Left ventricle myocardium inferior (tissue), 1 donor: Measurements from ENCODE around the gene TMEM221. TPM values are rescaled to one million over a fixed set of nuclear protein-coding genes. Genes with fewer than 3 reads are reported as not detected.
A peak's percentile ranks its signal among the peaks of the same experiment; 100 is the strongest.

Source experiments
- DNase-seq: peaks from one replicate; pipeline ENCODE4 v3.0.0-alpha.2; 2020
- H3K27ac ChIP-seq: fragments of 200-600 bp; replicated peaks from 2 replicates; pipeline ENCODE4 v1.8.0; 2021
- H3K27me3 ChIP-seq: fragments of 200-600 bp; 2 replicates; pipeline ENCODE4 v1.8.0; 2021; ENCODE audit warnings: low read depth
- H3K36me3 ChIP-seq: fragments of 200-600 bp; 2 replicates; pipeline ENCODE4 v1.8.0; 2021
- H3K4me1 ChIP-seq: fragments of 200-600 bp; 2 replicates; pipeline ENCODE4 v1.8.0; 2021
- H3K4me3 ChIP-seq: fragments of 200-600 bp; 2 replicates; pipeline ENCODE4 v1.8.0; 2021; ENCODE audit warnings: mild to moderate bottlenecking, moderate library complexity
- H3K9me3 ChIP-seq: fragments of 200-600 bp; replicated peaks from 2 replicates; pipeline ENCODE4 v1.8.0; 2021
- intact Hi-C: fragments of 100-400 bp; cut with micrococcal nuclease; formaldehyde crosslinking; loops from one replicate; pipeline ENCODE4 v1.11.0; 2022
- total RNA-seq: library from RNA; stranded (reverse); fragmentation: NEBNext Ultra II Directional; extraction: Animal tissue kit (Norgen Biotek cat#: 25700); gene quantifications from one replicate; pipeline ENCODE4 v1.2.1, GENCODE V29; 2021
- TF ChIP-seq, protein P1 (sequence below): fragments of 200-600 bp; IDR thresholded peaks from 2 replicates; pipeline ENCODE4 v1.8.0; 2021; ENCODE audit warnings: antibody characterized with exemption, mild to moderate bottlenecking, borderline replicate concordance
- donor health status: DM: no; HTN: yes; CAD: no; lungs with severe emphysema.

The TMEM221 gene
- total RNA-seq, 1 donor from 2014 or later = 0.14 TPM

GRCh38 chr19:17389957-17390664 lies 58.4 kb downstream of the TMEM221 start:
- H3K4me3 ChIP-seq = peak overlapping the region; percentile 64
- TF ChIP-seq, protein P1, sequence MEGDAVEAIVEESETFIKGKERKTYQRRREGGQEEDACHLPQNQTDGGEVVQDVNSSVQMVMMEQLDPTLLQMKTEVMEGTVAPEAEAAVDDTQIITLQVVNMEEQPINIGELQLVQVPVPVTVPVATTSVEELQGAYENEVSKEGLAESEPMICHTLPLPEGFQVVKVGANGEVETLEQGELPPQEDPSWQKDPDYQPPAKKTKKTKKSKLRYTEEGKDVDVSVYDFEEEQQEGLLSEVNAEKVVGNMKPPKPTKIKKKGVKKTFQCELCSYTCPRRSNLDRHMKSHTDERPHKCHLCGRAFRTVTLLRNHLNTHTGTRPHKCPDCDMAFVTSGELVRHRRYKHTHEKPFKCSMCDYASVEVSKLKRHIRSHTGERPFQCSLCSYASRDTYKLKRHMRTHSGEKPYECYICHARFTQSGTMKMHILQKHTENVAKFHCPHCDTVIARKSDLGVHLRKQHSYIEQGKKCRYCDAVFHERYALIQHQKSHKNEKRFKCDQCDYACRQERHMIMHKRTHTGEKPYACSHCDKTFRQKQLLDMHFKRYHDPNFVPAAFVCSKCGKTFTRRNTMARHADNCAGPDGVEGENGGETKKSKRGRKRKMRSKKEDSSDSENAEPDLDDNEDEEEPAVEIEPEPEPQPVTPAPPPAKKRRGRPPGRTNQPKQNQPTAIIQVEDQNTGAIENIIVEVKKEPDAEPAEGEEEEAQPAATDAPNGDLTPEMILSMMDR = no peak
- H3K27ac ChIP-seq = no peak overlapping the region
- H3K4me1 ChIP-seq = peaks cover 38% of the 10 kb centered on the region
- intact Hi-C loops = loop anchor here (10.0 kb wide), 1 partner anchor 95 kb away; no protein-coding TSS in a partner anchor
- peaks cover 46% of the 10 kb centered on the region for H3K27me3 ChIP-seq
- no peak for DNase-seq
- peaks cover 12% of the 10 kb centered on the region for H3K9me3 ChIP-seq
- H3K36me3 ChIP-seq = no peaks in the 10 kb centered on the region

DNA sequence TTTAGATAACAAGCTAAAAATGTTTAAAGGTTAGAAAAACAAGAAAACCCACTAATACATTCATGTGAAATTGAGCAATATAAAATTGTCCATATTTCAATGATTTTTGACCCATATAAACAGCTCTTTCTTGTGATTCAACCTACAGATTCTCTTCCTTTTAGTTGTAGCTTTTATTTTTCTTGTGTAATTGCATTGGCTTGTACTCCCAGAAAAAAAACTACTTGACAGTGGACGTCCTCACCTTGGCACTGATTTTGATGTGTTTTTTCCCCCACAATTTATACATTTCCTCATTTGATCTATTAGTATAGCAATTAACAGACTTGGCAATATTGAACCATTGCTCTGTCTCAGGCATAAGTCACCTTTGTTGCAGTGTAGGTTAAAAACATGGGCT lies 59.2 kb downstream of the TMEM221 start:
- intact Hi-C loops = loop anchor here (10.0 kb wide), 1 partner anchor 94 kb away; no protein-coding TSS in a partner anchor

DNA sequence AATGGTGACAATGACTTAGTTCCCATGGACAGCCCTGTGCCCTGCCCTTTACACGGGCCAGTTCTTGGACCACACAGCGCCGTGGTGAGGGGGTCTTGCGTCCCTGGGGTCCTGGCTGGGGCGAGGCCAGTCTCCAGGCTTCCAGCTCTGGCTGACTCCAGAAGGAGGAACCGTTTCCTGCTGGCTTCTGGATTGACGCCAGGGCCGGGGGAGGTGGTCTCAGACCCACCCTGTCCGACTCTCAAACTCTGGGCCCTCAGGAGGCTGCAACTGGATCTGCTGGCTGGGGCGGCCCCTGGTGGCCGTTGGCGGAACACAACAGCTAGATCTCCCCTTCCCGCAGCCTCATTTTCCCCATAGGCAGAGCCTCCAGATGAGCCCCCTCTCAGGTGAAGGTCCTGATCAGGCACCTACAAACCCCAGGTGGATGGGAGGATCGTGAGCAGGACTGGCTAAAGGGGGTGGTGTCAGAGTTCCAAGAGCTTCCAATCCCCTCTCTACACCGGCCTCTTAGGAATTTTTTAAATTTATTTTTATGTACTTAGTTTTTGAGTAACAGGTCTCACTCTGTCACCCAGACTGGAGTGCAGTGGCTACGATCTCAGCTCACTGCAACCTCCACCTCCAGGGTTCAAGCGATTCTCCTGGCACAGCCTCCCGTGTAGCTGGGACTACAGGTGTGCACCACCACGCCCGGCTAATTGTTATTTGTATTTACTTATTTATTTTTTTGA lies 62.4 kb downstream of the TMEM221 start:
- H3K4me1 ChIP-seq = peaks cover 26% of the 10 kb centered on the region
- no peak overlapping the region for H3K4me3 ChIP-seq
- H3K9me3 ChIP-seq = peaks cover 12% of the 10 kb centered on the region
- peak; percentile 56 for DNase-seq
- peaks cover 7% of the 10 kb centered on the region for H3K27me3 ChIP-seq
- H3K27ac ChIP-seq = no peak overlapping the region
- intact Hi-C loops = loop anchor here (2.0 to 10.0 kb wide), 2 partner anchors 39 to 91 kb away; no protein-coding TSS in a partner anchor
- H3K36me3 ChIP-seq = no peaks in the 10 kb centered on the region
- TF ChIP-seq, protein P1 = peak; percentile 94

More for the DNA sequence above, 59.2 kb downstream of the TMEM221 start:
- TF ChIP-seq, protein P1 = no peak
- Histone ChIP-seq H3K9me3 (peaks cover 12% of the 10 kb centered on the region), H3K27me3 (peaks cover 38% of the 10 kb centered on the region), H3K4me3 (no peak overlapping the region), H3K4me1 (peaks cover 30% of the 10 kb centered on the region), H3K27ac (no peak overlapping the region), H3K36me3 (no peaks in the 10 kb centered on the region)
- DNase-seq = no peak

Other genes with a start within 250 kb of the TMEM221 start
- 27.5 TPM for gene USE1, start 233.3 kb downstream of the TMEM221 start, total RNA-seq
- 21.2 TPM for gene OCEL1, start 222.4 kb downstream of the TMEM221 start, total RNA-seq
- 60.1 TPM for gene NR2F6, start 202.7 kb downstream of the TMEM221 start, total RNA-seq
- 7.0 TPM for gene USHBP1, start 183.9 kb downstream of the TMEM221 start, total RNA-seq
- 72.7 TPM for gene BABAM1, start 181.2 kb downstream of the TMEM221 start, total RNA-seq
- 0.11 TPM for gene ANKLE1, start 166.8 kb downstream of the TMEM221 start, total RNA-seq
- 11.7 TPM for gene ABHD8, start 145.2 kb downstream of the TMEM221 start, total RNA-seq
- 206 TPM for gene MRPL34, start 142.8 kb downstream of the TMEM221 start, total RNA-seq
- gene DDA1, start 139.1 kb downstream of the TMEM221 start, total RNA-seq = 35.7 TPM
- 6.8 TPM for gene ANO8, start 113.8 kb downstream of the TMEM221 start, total RNA-seq
- gene GTPBP3, start 111.1 kb downstream of the TMEM221 start, total RNA-seq = 10.8 TPM
- 36.9 TPM for gene PLVAP, start 71.3 kb downstream of the TMEM221 start, total RNA-seq
- gene CCDC194, start 54.5 kb downstream of the TMEM221 start, total RNA-seq = not detected
- gene BST2, start 43.0 kb downstream of the TMEM221 start, total RNA-seq = 42.2 TPM
- 19.6 TPM for gene MVB12A, start 28.6 kb downstream of the TMEM221 start, total RNA-seq
- 0.33 TPM for gene NXNL1, start 12.3 kb upstream of the TMEM221 start, total RNA-seq
- gene SLC27A1, start 21.9 kb upstream of the TMEM221 start, total RNA-seq = 59.3 TPM
- 19.9 TPM for gene PGLS, start 63.0 kb upstream of the TMEM221 start, total RNA-seq
- gene COLGALT1, start 107.0 kb upstream of the TMEM221 start, total RNA-seq = 31.2 TPM
- 0.05 TPM for gene UNC13A, start 239.7 kb upstream of the TMEM221 start, total RNA-seq